HepG2 (cell line): Measurements from ENCODE around the gene NOXO1. TPM values are rescaled to one million over a fixed set of nuclear protein-coding genes. Genes with fewer than 3 reads are reported as not detected.
A peak's percentile ranks its signal among the peaks of the same experiment; 100 is the strongest.

Source experiments
- BCL6 ChIP-seq: IDR thresholded peaks from 2 replicates; pipeline ENCODE4 v1.6.1; 2016; ENCODE audit warnings: missing genetic modification reagents, missing compliant biosample characterization
- BRCA1 ChIP-seq: sonication (generic); formaldehyde crosslinking; IDR thresholded peaks from 2 replicates; pipeline ENCODE4 v1.4.0; 2020; ENCODE audit warnings: missing genetic modification reagents
- CBX1 ChIP-seq: IDR thresholded peaks from one replicate; pipeline ENCODE4 v1.6.1; 2016; ENCODE audit warnings: antibody characterized with exemption, low read depth
- CERS6 ChIP-seq: sonication (generic); formaldehyde crosslinking; IDR thresholded peaks from 2 replicates; pipeline ENCODE4 v1.5.0; 2020; ENCODE audit warnings: missing genetic modification reagents
- DRAP1 ChIP-seq: IDR thresholded peaks from 2 replicates; pipeline ENCODE4 v1.6.1; 2016; ENCODE audit warnings: missing genetic modification reagents, missing compliant biosample characterization
- FOSL2 ChIP-seq: sonication (generic); formaldehyde crosslinking; IDR thresholded peaks from 2 replicates; pipeline ENCODE4 v1.4.0; 2020; ENCODE audit warnings: missing genetic modification reagents
- GPBP1L1 ChIP-seq: sonication (generic); formaldehyde crosslinking; IDR thresholded peaks from 2 replicates; pipeline ENCODE4 v1.5.0; 2020; ENCODE audit warnings: mild to moderate bottlenecking, missing genetic modification reagents
- HNRNPUL1 ChIP-seq: fragments of 200-400 bp; formaldehyde crosslinking; IDR thresholded peaks from 2 replicates; pipeline ENCODE4 v1.6.1; 2017; ENCODE audit warnings: low read depth, mild to moderate bottlenecking, low read length, moderate library complexity
- JUN ChIP-seq: sonication (generic); formaldehyde crosslinking; IDR thresholded peaks from 2 replicates; pipeline ENCODE4 v1.4.0; 2020; ENCODE audit warnings: mild to moderate bottlenecking, missing genetic modification reagents
- MED13 ChIP-seq: sonication (generic); formaldehyde crosslinking; IDR thresholded peaks from 2 replicates; pipeline ENCODE4 v1.5.0; 2020; ENCODE audit warnings: missing genetic modification reagents
- MTF1 ChIP-seq: sonication (generic); formaldehyde crosslinking; IDR thresholded peaks from 2 replicates; pipeline ENCODE4 v1.5.0; 2020; ENCODE audit warnings: missing genetic modification reagents
- WIZ ChIP-seq: sonication (generic); formaldehyde crosslinking; IDR thresholded peaks from 2 replicates; pipeline ENCODE4 v1.5.1; 2020; ENCODE audit warnings: mild to moderate bottlenecking, missing genetic modification reagents
- ZNF17 ChIP-seq: sonication (generic); formaldehyde crosslinking; IDR thresholded peaks from 2 replicates; pipeline ENCODE4 v1.5.0; 2020; ENCODE audit warnings: mild to moderate bottlenecking, missing genetic modification reagents
- ZNF225 ChIP-seq: sonication (generic); formaldehyde crosslinking; IDR thresholded peaks from 2 replicates; pipeline ENCODE4 v1.4.0; 2020; ENCODE audit warnings: mild to moderate bottlenecking, missing genetic modification reagents
- ZNF260 ChIP-seq: sonication (generic); formaldehyde crosslinking; IDR thresholded peaks from 2 replicates; pipeline ENCODE4 v1.4.0; 2020; ENCODE audit warnings: missing genetic modification reagents, low read depth, mild to moderate bottlenecking, borderline replicate concordance
- ZNF362 ChIP-seq: sonication (generic); formaldehyde crosslinking; IDR thresholded peaks from 2 replicates; pipeline ENCODE4 v1.4.0; 2020; ENCODE audit warnings: missing genetic modification reagents, mild to moderate bottlenecking, borderline replicate concordance
- ZNF512B ChIP-seq: sonication (generic); formaldehyde crosslinking; IDR thresholded peaks from 2 replicates; pipeline ENCODE4 v1.5.1; 2020; ENCODE audit warnings: missing genetic modification reagents, mild to moderate bottlenecking, borderline replicate concordance
- ZNF558 ChIP-seq: sonication (generic); formaldehyde crosslinking; IDR thresholded peaks from 2 replicates; pipeline ENCODE4 v1.9.0; 2022; ENCODE audit warnings: mild to moderate bottlenecking, missing genetic modification reagents, borderline replicate concordance
- ZNF572 ChIP-seq: sonication (generic); formaldehyde crosslinking; IDR thresholded peaks from 2 replicates; pipeline ENCODE4 v1.5.1; 2020; ENCODE audit warnings: mild to moderate bottlenecking, missing genetic modification reagents
- ZNF639 ChIP-seq: conservative IDR thresholded peaks from 2 replicates; pipeline ENCODE4 v1.6.1; 2018; ENCODE audit warnings: missing genetic modification reagents
- ZNF841 ChIP-seq: sonication (generic); formaldehyde crosslinking; IDR thresholded peaks from 2 replicates; pipeline ENCODE4 v1.8.1; 2023; ENCODE audit warnings: missing genetic modification reagents, borderline replicate concordance
- ZSCAN25 ChIP-seq: sonication (generic); formaldehyde crosslinking; IDR thresholded peaks from 2 replicates; pipeline ENCODE4 v1.8.0; 2022; ENCODE audit warnings: mild to moderate bottlenecking, missing genetic modification reagents
- polyA plus RNA-seq, 8 experiments: library from polyadenylated mRNA; depleted of rRNA in 3 of 8; stranded (reverse) in 7 of 8; unstranded in 1 of 8; fragments of >200 nt; fragmentation: Illumina TruSeq in 4 of 8; extraction: Trizol in 4 of 8; gene quantifications; 2 replicates each; pipeline versions ENCODE4 v1.2.1 to v1.2.3, GENCODE V29; 2011 to 2016; ENCODE audit warnings: low read depth in 4 of 8, missing spikeins in 1 of 8, mixed read lengths in 1 of 8; ENCODE audit not compliant: insufficient read depth in 1 of 8
- total RNA-seq, 5 experiments: library from RNA; depleted of rRNA; stranded (reverse); fragments of >200 nt; fragmentation: Illumina TruSeq; extraction: Trizol; gene quantifications; 2 replicates each; pipeline ENCODE4 v1.2.3, GENCODE V29; 2016; ENCODE audit warnings: low read depth in 1 of 5

NOXO1 gene
- total and polyA plus RNA-seq, 2 of the 13 experiments (the other 11 are each of a cell fraction or from before 2014, with no cell fraction given): 0.69 to 1.4 TPM

- TF ChIP-seq ZNF639 (CRISPR knock-in tag): no peak
- peak; percentile 69 for TF ChIP-seq DRAP1
- peak; percentile 69 for TF ChIP-seq ZSCAN25
- no peak for TF ChIP-seq ZNF572 (CRISPR knock-in tag)
- peak; percentile 75 for TF ChIP-seq BCL6
- no peak for TF ChIP-seq CERS6 (CRISPR knock-in tag)
- peak; percentile 81; the same call in 1 of the 2 replicates for TF ChIP-seq ZNF512B (CRISPR knock-in tag)
- TF ChIP-seq ZNF260: no peak
- TF ChIP-seq CBX1: no peak
- TF ChIP-seq ZNF841: no peak
- TF ChIP-seq ZNF17 (CRISPR knock-in tag): no peak
- TF ChIP-seq WIZ: no peak; the same call in 1 of the 2 replicates
- 0 out of 2 replicates have a peak, but pooled peaks have one; percentile 1 for TF ChIP-seq ZNF362
- TF ChIP-seq ZNF225: no peak
- TF ChIP-seq HNRNPUL1: no peak
- no peak for TF ChIP-seq MTF1 (CRISPR knock-in tag)
- no peak for TF ChIP-seq GPBP1L1 (CRISPR knock-in tag)
- TF ChIP-seq ZNF558 (CRISPR knock-in tag): no peak
- peak; percentile 63 for TF ChIP-seq FOSL2
- TF ChIP-seq MED13 (CRISPR knock-in tag): 0 out of 2 replicates have a peak, but pooled peaks have one; percentile 35
- TF ChIP-seq BRCA1 (CRISPR knock-in tag): peak; percentile 72; the same call in 1 of the 2 replicates
- 0 out of 2 replicates have a peak, but pooled peaks have one; percentile 13 for TF ChIP-seq JUN (CRISPR knock-in tag)
Observed at GRCh38 chr16:1940273-1941161, 40.8 kb downstream of the NOXO1 start (continued).
